ENCODE results near the gene SMYD3.

SMYD3 gene

DNA sequence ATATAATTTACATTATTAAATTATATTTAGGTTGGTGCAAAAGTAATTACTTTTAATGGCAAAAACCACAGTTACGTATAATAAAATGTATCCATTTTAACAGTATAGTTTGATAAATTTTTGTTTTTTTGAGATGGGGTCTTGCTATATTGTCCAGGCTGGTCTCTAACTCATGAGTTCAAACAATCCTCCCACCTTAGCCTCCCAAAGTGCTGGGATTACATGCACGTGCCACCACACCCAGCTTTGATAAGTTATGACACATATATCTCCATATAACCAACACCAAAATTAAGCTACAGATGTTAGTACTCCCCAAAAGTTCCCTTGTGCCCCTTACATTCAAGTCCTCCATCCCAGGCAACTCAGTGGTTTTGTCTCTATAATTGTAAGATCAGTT is 163.1 kb downstream of the SMYD3 start:
- H2AFZ ChIP-seq (ENCODE audit: low read depth, low read length): no peak overlapping the region
- no peak overlapping the region for H3K4me3 ChIP-seq (ENCODE audit: low read depth in 1 of 2, low read length in 2 of 2)
- H3K4me1 ChIP-seq (ENCODE audit: insufficient read depth, low read length): no peaks in the 10 kb centered on the region
- H3K27me3 ChIP-seq (ENCODE audit: insufficient read depth, low read length, poor library complexity): no peaks in the 10 kb centered on the region
- no peaks in the 10 kb centered on the region for H3K79me2 ChIP-seq (ENCODE audit: insufficient read depth, low read length)
- no peak overlapping the region for H3K4me2 ChIP-seq (ENCODE audit: insufficient read depth, low read length)
- no peak overlapping the region for H3K27ac ChIP-seq (ENCODE audit: low read length)
- no peak overlapping the region for H3K9ac ChIP-seq (ENCODE audit: low read depth, low read length)
- no peak for TF ChIP-seq EZH2 (IDR thresholded peaks at IDR 0.05; ENCODE audit: borderline replicate concordance, low read depth, low read length, severe bottlenecking)
- TF ChIP-seq, protein P1, sequence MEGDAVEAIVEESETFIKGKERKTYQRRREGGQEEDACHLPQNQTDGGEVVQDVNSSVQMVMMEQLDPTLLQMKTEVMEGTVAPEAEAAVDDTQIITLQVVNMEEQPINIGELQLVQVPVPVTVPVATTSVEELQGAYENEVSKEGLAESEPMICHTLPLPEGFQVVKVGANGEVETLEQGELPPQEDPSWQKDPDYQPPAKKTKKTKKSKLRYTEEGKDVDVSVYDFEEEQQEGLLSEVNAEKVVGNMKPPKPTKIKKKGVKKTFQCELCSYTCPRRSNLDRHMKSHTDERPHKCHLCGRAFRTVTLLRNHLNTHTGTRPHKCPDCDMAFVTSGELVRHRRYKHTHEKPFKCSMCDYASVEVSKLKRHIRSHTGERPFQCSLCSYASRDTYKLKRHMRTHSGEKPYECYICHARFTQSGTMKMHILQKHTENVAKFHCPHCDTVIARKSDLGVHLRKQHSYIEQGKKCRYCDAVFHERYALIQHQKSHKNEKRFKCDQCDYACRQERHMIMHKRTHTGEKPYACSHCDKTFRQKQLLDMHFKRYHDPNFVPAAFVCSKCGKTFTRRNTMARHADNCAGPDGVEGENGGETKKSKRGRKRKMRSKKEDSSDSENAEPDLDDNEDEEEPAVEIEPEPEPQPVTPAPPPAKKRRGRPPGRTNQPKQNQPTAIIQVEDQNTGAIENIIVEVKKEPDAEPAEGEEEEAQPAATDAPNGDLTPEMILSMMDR (IDR thresholded peaks at IDR 0.05; ENCODE audit: borderline replicate concordance, extremely low read depth, low read length, poor library complexity, severe bottlenecking): no peak
- H3K9me3 ChIP-seq (ENCODE audit: insufficient read depth, low read length, severe bottlenecking): no peaks in the 10 kb centered on the region
- DNase-seq (no peak), ATAC-seq (ENCODE audit: insufficient read depth, low read depth) (no peak)
- no peaks in the 10 kb centered on the region for H4K20me1 ChIP-seq (ENCODE audit: insufficient read depth, low read length)
- H3K36me3 ChIP-seq (ENCODE audit: insufficient read depth, low read length): no peaks in the 10 kb centered on the region

DNA sequence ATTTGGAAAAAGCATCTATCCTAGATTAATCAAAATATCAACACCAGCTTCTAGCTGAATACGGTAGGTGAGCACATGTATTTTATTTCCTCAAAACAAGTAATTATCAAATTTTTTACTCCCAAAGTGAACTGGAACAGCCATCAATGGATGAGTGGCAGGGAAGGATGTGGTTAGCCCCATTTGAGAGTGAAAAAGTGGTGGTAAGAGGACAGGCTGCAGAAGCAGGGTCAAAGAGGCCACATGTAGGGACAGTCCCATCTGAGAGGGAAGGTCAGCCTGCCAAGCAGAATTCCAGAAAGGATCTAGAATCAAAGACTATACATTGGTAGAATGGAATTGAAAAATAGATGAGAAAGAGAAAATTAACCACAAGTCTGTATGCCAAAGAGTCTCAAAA is 163.8 kb downstream of the SMYD3 start:
- Histone ChIP-seq H2AFZ (ENCODE audit: low read depth, low read length) (no peak overlapping the region), H3K4me1 (ENCODE audit: insufficient read depth, low read length) (no peaks in the 10 kb centered on the region), H3K9me3 (ENCODE audit: insufficient read depth, low read length, severe bottlenecking) (no peaks in the 10 kb centered on the region), H3K27me3 (ENCODE audit: insufficient read depth, low read length, poor library complexity) (no peaks in the 10 kb centered on the region), H3K4me2 (ENCODE audit: insufficient read depth, low read length) (no peak overlapping the region), H3K9ac (ENCODE audit: low read depth, low read length) (no peak overlapping the region), H3K4me3 (ENCODE audit: low read depth in 1 of 2, low read length in 2 of 2) (no peak overlapping the region), H3K36me3 (ENCODE audit: insufficient read depth, low read length) (no peaks in the 10 kb centered on the region), H3K79me2 (ENCODE audit: insufficient read depth, low read length) (no peaks in the 10 kb centered on the region), H4K20me1 (ENCODE audit: insufficient read depth, low read length) (no peaks in the 10 kb centered on the region), H3K27ac (ENCODE audit: low read length) (no peak overlapping the region)
- DNase-seq (no peak), ATAC-seq (ENCODE audit: insufficient read depth, low read depth) (peak; percentile 56; the same call in 2 of the 3 replicates)
- TF ChIP-seq, protein P1 (IDR thresholded peaks at IDR 0.05; ENCODE audit: borderline replicate concordance, extremely low read depth, low read length, poor library complexity, severe bottlenecking): no peak
- no peak for TF ChIP-seq EZH2 (IDR thresholded peaks at IDR 0.05; ENCODE audit: borderline replicate concordance, low read depth, low read length, severe bottlenecking)

DNA sequence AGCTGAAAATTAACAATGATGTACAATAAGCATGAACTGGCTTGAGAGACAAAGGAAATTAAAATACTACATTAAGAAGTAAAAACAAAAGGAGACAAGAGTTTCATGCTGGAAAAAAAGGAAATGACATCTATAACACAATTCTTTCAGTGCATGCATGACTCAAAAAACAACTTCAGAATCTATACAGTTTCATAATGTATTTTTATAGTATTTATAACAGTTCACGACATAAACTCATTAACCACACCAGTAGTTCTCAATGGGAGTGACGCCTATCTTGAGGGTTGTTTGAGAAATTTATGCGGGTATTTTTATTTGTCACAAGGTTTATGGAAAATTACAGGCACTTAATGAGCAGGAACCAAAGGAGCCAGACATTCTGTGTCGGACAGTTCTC is 168.5 kb downstream of the SMYD3 start:
- Histone ChIP-seq H3K36me3 (ENCODE audit: insufficient read depth, low read length) (no peaks in the 10 kb centered on the region; the same call in 1 of the 2 replicates), H3K4me1 (ENCODE audit: insufficient read depth, low read length) (no peaks in the 10 kb centered on the region)
- TF ChIP-seq, protein P1 (IDR thresholded peaks at IDR 0.05; ENCODE audit: borderline replicate concordance, extremely low read depth, low read length, poor library complexity, severe bottlenecking): no peak
- no peak for TF ChIP-seq EZH2 (IDR thresholded peaks at IDR 0.05; ENCODE audit: borderline replicate concordance, low read depth, low read length, severe bottlenecking)

DNA sequence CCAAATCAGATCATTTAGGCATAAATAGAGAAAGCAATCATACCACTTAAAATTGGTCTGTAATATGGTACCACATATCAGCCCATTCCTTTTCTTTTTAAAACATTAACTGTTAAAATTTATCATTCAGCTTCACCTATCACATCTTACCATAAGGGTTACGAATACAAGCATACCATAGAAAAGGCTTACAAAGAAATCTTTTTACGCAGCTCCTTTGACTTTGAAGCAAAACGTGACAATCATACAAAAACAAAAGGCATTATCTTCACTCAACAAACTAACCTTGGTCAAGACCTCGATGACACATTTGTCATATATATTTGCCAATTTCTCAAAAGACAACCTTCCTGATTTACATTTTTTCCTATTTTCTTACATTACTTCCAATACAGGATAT is 169.0 kb downstream of the SMYD3 start:
- H2AFZ ChIP-seq (ENCODE audit: low read depth, low read length): no peak overlapping the region
- no peak overlapping the region for H3K9ac ChIP-seq (ENCODE audit: low read depth, low read length)
- ATAC-seq (ENCODE audit: insufficient read depth, low read depth): no peak
- no peak overlapping the region for H3K4me3 ChIP-seq (ENCODE audit: low read depth in 1 of 2, low read length in 2 of 2)
- DNase-seq: no peak
- H3K4me2 ChIP-seq (ENCODE audit: insufficient read depth, low read length): no peak overlapping the region
- no peaks in the 10 kb centered on the region for H3K4me1 ChIP-seq (ENCODE audit: insufficient read depth, low read length)
- H4K20me1 ChIP-seq (ENCODE audit: insufficient read depth, low read length): no peaks in the 10 kb centered on the region
- no peaks in the 10 kb centered on the region for H3K79me2 ChIP-seq (ENCODE audit: insufficient read depth, low read length)
- TF ChIP-seq, protein P1 (IDR thresholded peaks at IDR 0.05; ENCODE audit: borderline replicate concordance, extremely low read depth, low read length, poor library complexity, severe bottlenecking): no peak
- no peak for TF ChIP-seq EZH2 (IDR thresholded peaks at IDR 0.05; ENCODE audit: borderline replicate concordance, low read depth, low read length, severe bottlenecking)
- no peaks in the 10 kb centered on the region for H3K9me3 ChIP-seq (ENCODE audit: insufficient read depth, low read length, severe bottlenecking)
- no peaks in the 10 kb centered on the region; the same call in 1 of the 2 replicates for H3K36me3 ChIP-seq (ENCODE audit: insufficient read depth, low read length)
- no peaks in the 10 kb centered on the region for H3K27me3 ChIP-seq (ENCODE audit: insufficient read depth, low read length, poor library complexity)
- no peak overlapping the region for H3K27ac ChIP-seq (ENCODE audit: low read length)

More for the DNA sequence above, 168.5 kb downstream of the SMYD3 start:
- Histone ChIP-seq H3K9ac (ENCODE audit: low read depth, low read length) (no peak overlapping the region), H3K4me2 (ENCODE audit: insufficient read depth, low read length) (no peak overlapping the region), H3K27me3 (ENCODE audit: insufficient read depth, low read length, poor library complexity) (no peaks in the 10 kb centered on the region), H3K4me3 (ENCODE audit: low read depth in 1 of 2, low read length in 2 of 2) (no peak overlapping the region), H4K20me1 (ENCODE audit: insufficient read depth, low read length) (no peaks in the 10 kb centered on the region), H3K27ac (ENCODE audit: low read length) (no peak overlapping the region), H3K79me2 (ENCODE audit: insufficient read depth, low read length) (no peaks in the 10 kb centered on the region), H3K9me3 (ENCODE audit: insufficient read depth, low read length, severe bottlenecking) (no peaks in the 10 kb centered on the region), H2AFZ (ENCODE audit: low read depth, low read length) (no peak overlapping the region)
- DNase-seq (no peak), ATAC-seq (ENCODE audit: insufficient read depth, low read depth) (no peak)

Measured in DND-41 (cell line).